GM12892 (cell line): ENCODE results near the gene TRAPPC10.
"Not testable (repeated sequence)": the region's sequence is repeated elsewhere in the genome, so short reads cannot be mapped to it uniquely, and the experiment has no call there.

ENCODE experiments used
- POLR2A ChIP-seq: IDR thresholded peaks from 2 replicates; pipeline ENCODE4 v1.6.1; 2011; ENCODE audit warnings: low read depth, low read length, control low read depth
- POLR2AphosphoS5 ChIP-seq: IDR thresholded peaks from 2 replicates; pipeline ENCODE4 v1.6.1; 2011; ENCODE audit warnings: low read depth, low read length, control low read depth
- TAF1 ChIP-seq: IDR thresholded peaks from 2 replicates; pipeline ENCODE4 v1.6.1; 2011; ENCODE audit warnings: low read depth, mild to moderate bottlenecking, control low read depth, low read length, borderline replicate concordance

DNA sequence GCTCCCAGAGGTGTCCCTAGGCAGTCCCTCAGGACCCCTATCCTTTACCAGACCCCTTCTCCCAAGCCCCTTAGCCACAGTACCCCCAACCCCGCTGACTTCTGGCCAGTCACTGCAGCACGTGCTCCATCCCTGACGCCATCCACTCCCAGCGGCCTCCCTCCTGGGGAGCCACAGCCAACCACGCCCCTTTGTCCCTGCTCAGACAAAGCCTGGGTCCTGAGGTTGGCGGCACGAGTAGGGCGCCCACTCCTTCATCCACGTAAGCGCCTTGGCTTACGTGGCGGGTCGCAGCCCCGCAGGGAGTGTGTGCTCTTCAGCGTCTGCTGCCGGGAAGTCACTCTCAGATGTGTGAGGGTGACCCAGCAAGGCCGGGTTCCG lies 128.4 kb downstream of the TRAPPC10 start:
- TF ChIP-seq POLR2A, TAF1, POLR2AphosphoS5: not testable (repeated sequence)
